Mesendoderm (in vitro differentiated cells): ENCODE measurements around the gene RUNDC3A.

Experiments used
- DNase-seq: peaks from one replicate; pipeline ENCODE4 v3.0.0; 2013
- H2AK5ac ChIP-seq: 2 replicates; pipeline ENCODE4 v1.6.1; 2013; ENCODE audit warnings: low read length, inconsistent platforms
- H2BK120ac ChIP-seq: 2 replicates; pipeline ENCODE4 v1.6.1; 2013; ENCODE audit warnings: low read depth, mild to moderate bottlenecking, low read length, moderate library complexity, mixed read lengths
- H2BK15ac ChIP-seq: replicated peaks from 2 replicates; pipeline ENCODE4 v1.6.1; 2013; ENCODE audit warnings: low read depth, mild to moderate bottlenecking, moderate library complexity
- H2BK5ac ChIP-seq: 2 replicates; pipeline ENCODE4 v1.6.1; 2013; ENCODE audit warnings: low read length, inconsistent platforms
- H3K18ac ChIP-seq: 2 replicates; pipeline ENCODE4 v1.6.1; 2013; ENCODE audit warnings: mild to moderate bottlenecking, low read length, mixed read lengths
- H3K23ac ChIP-seq: one replicate; pipeline ENCODE4 v1.6.1; 2013; ENCODE audit warnings: low read length
- H3K27ac ChIP-seq: 2 replicates; pipeline ENCODE4 v1.5.1; 2013; ENCODE audit warnings: low read depth, mild to moderate bottlenecking, inconsistent platforms, low read length, moderate library complexity
- H3K27me3 ChIP-seq: 2 replicates; pipeline ENCODE4 v1.6.1; 2013; ENCODE audit warnings: low read length, control low read depth, mild to moderate bottlenecking, inconsistent platforms; ENCODE audit not compliant: insufficient read depth, poor library complexity
- H3K36me3 ChIP-seq: 2 replicates; pipeline ENCODE4 v1.6.1; 2013; ENCODE audit warnings: low read length, inconsistent platforms; ENCODE audit not compliant: control insufficient read depth, insufficient read depth
- H3K4ac ChIP-seq: one replicate; pipeline ENCODE4 v1.6.1; 2013; ENCODE audit warnings: low read depth, mild to moderate bottlenecking, low read length, moderate library complexity
- H3K4me1 ChIP-seq: 2 replicates; pipeline ENCODE4 v1.6.1; 2013; ENCODE audit warnings: low read depth, low read length, inconsistent platforms; ENCODE audit not compliant: control insufficient read depth
- H3K4me2 ChIP-seq: 2 replicates; pipeline ENCODE4 v1.6.1; 2013; ENCODE audit warnings: low read length
- H3K4me3 ChIP-seq: 2 replicates; pipeline ENCODE4 v1.5.1; 2013; ENCODE audit warnings: mild to moderate bottlenecking, low read length
- H3K56ac ChIP-seq: one replicate; pipeline ENCODE4 v1.6.1; 2013; ENCODE audit warnings: low read length
- H3K79me1 ChIP-seq: 2 replicates; pipeline ENCODE4 v1.6.1; 2013; ENCODE audit warnings: low read length, inconsistent platforms
- H3K79me2 ChIP-seq: 2 replicates; pipeline ENCODE4 v1.6.1; 2013; ENCODE audit warnings: mild to moderate bottlenecking, low read length; ENCODE audit not compliant: control insufficient read depth, insufficient read depth
- H3K9ac ChIP-seq: 2 replicates; pipeline ENCODE4 v1.6.1; 2013; ENCODE audit warnings: low read length, inconsistent platforms
- H4K5ac ChIP-seq: one replicate; pipeline ENCODE4 v1.6.1; 2013; ENCODE audit warnings: low read length
- H4K8ac ChIP-seq: one replicate; pipeline ENCODE4 v1.6.1; 2013; ENCODE audit warnings: low read depth, mild to moderate bottlenecking, control low read depth, low read length, moderate library complexity
- WGBS: extraction: QIAGEN DNeasy Blood & Tissue Kit; methylation state at CpG from one replicate; pipeline ENCODE4 v1.1.7; 2013; ENCODE audit warnings: low lambda C conversion rate, missing lambda C conversion rate; ENCODE audit not compliant: insufficient coverage; ENCODE audit errors: extremely low coverage; 5-methylcytosine and 5-hydroxymethylcytosine counted together

Gene RUNDC3A

DNA sequence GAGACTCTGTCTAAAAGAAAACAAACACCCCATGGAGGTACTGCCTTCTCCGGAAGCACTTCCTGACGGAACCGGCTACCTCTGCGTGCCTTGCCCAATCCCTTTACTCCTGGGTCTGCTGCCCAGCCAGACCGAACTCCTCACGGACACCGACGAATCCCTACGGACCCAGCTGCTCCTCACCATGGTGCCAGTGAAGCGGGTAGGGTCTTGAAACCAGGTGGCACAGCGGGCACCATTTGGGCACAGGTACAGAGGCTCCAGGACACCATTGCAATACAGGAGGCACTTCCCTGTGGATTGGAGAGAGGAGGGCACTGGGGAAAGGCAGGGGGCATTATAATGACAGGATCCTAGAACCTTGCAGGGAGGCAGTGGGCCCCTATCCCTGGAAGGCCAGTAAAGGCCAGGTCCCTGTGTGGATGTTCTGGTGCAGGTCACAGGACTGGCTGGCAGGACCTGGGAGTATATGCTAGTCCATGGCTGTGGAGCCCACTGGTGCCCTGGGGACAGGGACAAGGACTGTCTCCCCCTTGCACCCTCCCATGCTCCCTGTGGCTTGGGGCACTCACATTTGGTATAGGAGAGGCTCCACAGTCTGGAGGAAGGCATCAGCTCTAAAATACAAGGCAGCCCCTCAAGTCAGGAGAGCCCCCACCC, 14.0 kb downstream of the RUNDC3A start:
- H2AK5ac ChIP-seq = no peak overlapping the region
- peaks cover 7% of the 10 kb centered on the region for H3K79me1 ChIP-seq
- no peak overlapping the region for H4K8ac ChIP-seq
- H3K27me3 ChIP-seq = no peaks in the 10 kb centered on the region
- H2BK5ac ChIP-seq = no peak overlapping the region
- no CpG with 5 or more reads among the region's 11 CpGs for WGBS
- H3K27ac ChIP-seq = no peak overlapping the region
- H4K5ac ChIP-seq = no peak overlapping the region
- no peak overlapping the region for H2BK120ac ChIP-seq
- DNase-seq = no peak
- H2BK15ac ChIP-seq = no peak overlapping the region
- H3K56ac ChIP-seq = no peak overlapping the region
- H3K4ac ChIP-seq = no peak overlapping the region
- H3K4me3 ChIP-seq = no peak overlapping the region
- H3K79me2 ChIP-seq = peaks cover 11% of the 10 kb centered on the region
- H3K36me3 ChIP-seq = peaks cover 6% of the 10 kb centered on the region
- no peak overlapping the region for H3K18ac ChIP-seq
- H3K23ac ChIP-seq = no peak overlapping the region
- H3K4me2 ChIP-seq = no peak overlapping the region
- H3K4me1 ChIP-seq = peaks cover 2% of the 10 kb centered on the region
- no peak overlapping the region for H3K9ac ChIP-seq

GRCh38 chr17:44323359-44324091, 15.1 kb downstream of the RUNDC3A start:
- no peak for DNase-seq
- H2BK5ac ChIP-seq = no peak overlapping the region
- no peaks in the 10 kb centered on the region for H3K27me3 ChIP-seq

GRCh38 chr17:44324092-44324570, 15.7 kb downstream of the RUNDC3A start:
- peaks cover 7% of the 10 kb centered on the region for H3K79me1 ChIP-seq
- H2BK120ac ChIP-seq = no peak overlapping the region
- peaks cover 2% of the 10 kb centered on the region for H3K4me1 ChIP-seq
- peak overlapping the region; percentile 96 for H3K56ac ChIP-seq
- no peak overlapping the region for H3K4ac ChIP-seq
- no peak overlapping the region for H2BK5ac ChIP-seq
- no peak overlapping the region for H4K8ac ChIP-seq
- no peak overlapping the region for H4K5ac ChIP-seq
- no peak overlapping the region for H2BK15ac ChIP-seq
- peak overlapping the region; percentile 75 for H3K4me2 ChIP-seq
- peak overlapping the region; percentile 46 for H3K18ac ChIP-seq
- H3K27me3 ChIP-seq = no peaks in the 10 kb centered on the region
- H3K27ac ChIP-seq = no peak overlapping the region
- H3K79me2 ChIP-seq = peaks cover 11% of the 10 kb centered on the region
- DNase-seq = peak; percentile 27
- WGBS = no CpG with 5 or more reads among the region's 38 CpGs
- peak overlapping the region; percentile 91 for H3K9ac ChIP-seq
- H3K36me3 ChIP-seq = peaks cover 6% of the 10 kb centered on the region
- no peak overlapping the region for H3K23ac ChIP-seq
- peak overlapping the region; percentile 74 for H3K4me3 ChIP-seq
- no peak overlapping the region for H2AK5ac ChIP-seq

More at GRCh38 chr17:44323359-44324091, 15.1 kb downstream of the RUNDC3A start:
- Histone ChIP-seq H2BK15ac (no peak overlapping the region), H3K4me1 (peaks cover 2% of the 10 kb centered on the region), H4K5ac (no peak overlapping the region), H3K27ac (no peak overlapping the region), H3K36me3 (peaks cover 6% of the 10 kb centered on the region), H3K4me3 (peak overlapping the region; percentile 74), H2AK5ac (no peak overlapping the region), H4K8ac (no peak overlapping the region), H3K18ac (no peak overlapping the region), H2BK120ac (no peak overlapping the region), H3K79me1 (peaks cover 7% of the 10 kb centered on the region), H3K9ac (peak overlapping the region; percentile 91), H3K79me2 (peaks cover 11% of the 10 kb centered on the region), H3K23ac (no peak overlapping the region), H3K4me2 (peak overlapping the region; percentile 75), H3K4ac (no peak overlapping the region), H3K56ac (peak overlapping the region; percentile 96)
- WGBS = no CpG with 5 or more reads among the region's 27 CpGs

DNA sequence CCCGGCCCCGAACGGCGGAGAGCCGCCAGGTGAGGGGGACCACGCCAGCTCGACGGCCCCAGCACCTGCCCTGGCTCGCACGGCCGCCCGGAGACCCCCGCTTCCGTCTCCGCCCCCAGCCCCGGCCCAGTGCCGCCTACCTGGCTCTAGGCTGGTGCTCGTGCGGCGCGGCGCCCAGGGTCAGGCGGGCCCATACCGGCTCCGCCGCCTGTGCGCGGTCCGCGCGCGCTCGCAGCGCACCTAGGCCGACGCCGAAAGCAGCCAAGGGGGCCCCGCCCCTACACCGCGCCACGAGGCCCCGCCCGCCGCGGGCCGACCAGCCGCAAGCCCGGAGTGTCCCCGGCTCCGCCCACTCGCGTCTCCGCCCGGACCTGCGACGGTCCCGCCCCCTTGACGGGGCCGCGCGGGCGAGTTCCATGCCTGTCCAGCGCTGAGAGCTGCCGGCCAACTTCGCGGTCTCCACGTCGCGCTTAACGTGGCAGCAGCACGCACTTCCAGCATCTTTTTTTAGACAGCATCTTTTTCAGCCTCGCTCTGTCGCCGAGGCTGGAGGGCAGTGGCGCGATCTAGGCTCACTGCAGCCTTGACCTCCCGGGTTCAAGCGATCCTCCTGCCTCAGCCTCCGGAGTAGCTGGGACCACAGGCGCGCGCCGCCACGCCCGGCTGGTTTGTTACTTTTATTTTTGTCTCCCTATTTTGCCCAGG, 16.3 kb downstream of the RUNDC3A start, which contains the start of gene SLC25A39:
Gene SLC25A39 (minus strand): TSS at position 253 of the 705 bp plus-strand sequence. CDS start 1,261 bp downstream, outside the sequence.
- H3K4me3 ChIP-seq = peak within 1 kb of the TSS; percentile 74
- no CpG with 5 or more reads among the region's 85 CpGs for WGBS
- no peak within 1 kb of the TSS for H2BK120ac ChIP-seq
- H3K36me3 ChIP-seq = peaks cover 4% of the 10 kb centered on the region
- no peak within 1 kb of the TSS for H2BK5ac ChIP-seq
- H3K9ac ChIP-seq = peak within 1 kb of the TSS; percentile 91
- H4K8ac ChIP-seq = no peak within 1 kb of the TSS
- no peak within 1 kb of the TSS for H3K4ac ChIP-seq
- H4K5ac ChIP-seq = no peak within 1 kb of the TSS
- peak within 1 kb of the TSS; percentile 81 for H3K4me2 ChIP-seq
- no peak within 1 kb of the TSS for H2AK5ac ChIP-seq
- H3K18ac ChIP-seq = peak within 1 kb of the TSS; percentile 72
- H3K79me1 ChIP-seq = peaks cover 7% of the 10 kb centered on the region
- DNase-seq = peak; percentile 94
- peak within 1 kb of the TSS; percentile 96 for H3K56ac ChIP-seq
- no peak within 1 kb of the TSS for H2BK15ac ChIP-seq
- no peak within 1 kb of the TSS for H3K23ac ChIP-seq
- H3K4me1 ChIP-seq = peaks cover 2% of the 10 kb centered on the region
- no peaks in the 10 kb centered on the region for H3K27me3 ChIP-seq
- H3K27ac ChIP-seq = peak within 1 kb of the TSS; percentile 43
- peaks cover 11% of the 10 kb centered on the region for H3K79me2 ChIP-seq

DNA sequence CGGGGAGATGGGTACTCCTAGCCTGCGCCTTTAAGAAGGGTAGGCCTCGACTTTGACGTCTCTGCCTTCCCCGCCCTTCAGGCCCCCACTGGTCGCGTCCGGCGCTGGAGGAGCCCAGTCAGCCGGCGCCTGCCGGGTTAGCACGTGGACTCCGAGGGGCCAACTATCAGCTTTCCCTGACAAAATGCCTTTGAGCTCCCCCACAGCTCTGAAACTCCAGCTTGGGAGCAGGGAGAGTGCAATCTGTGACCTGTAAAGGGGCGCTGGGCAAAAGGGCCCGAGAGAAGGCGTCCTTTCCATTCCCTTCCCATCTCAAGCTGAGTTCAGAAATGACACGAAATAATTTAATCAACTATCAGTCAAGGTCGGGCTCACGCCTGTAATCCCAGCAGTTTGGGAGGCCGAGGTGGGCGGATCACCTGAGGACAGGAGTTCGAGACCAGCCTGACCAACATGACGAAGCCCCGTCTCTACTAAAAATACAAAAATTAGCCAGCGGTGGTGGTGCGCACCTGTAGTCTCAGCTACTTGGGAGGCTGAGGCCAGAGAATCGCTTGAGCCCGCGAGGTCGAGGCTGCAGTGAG, 18.6 kb downstream of the RUNDC3A start:
- Histone ChIP-seq H3K27me3 (no peaks in the 10 kb centered on the region), H3K36me3 (no peaks in the 10 kb centered on the region), H2BK120ac (no peak overlapping the region), H3K4me1 (peaks cover 2% of the 10 kb centered on the region), H4K8ac (no peak overlapping the region), H3K18ac (no peak overlapping the region), H3K9ac (no peak overlapping the region), H2AK5ac (no peak overlapping the region), H3K79me2 (peaks cover 11% of the 10 kb centered on the region), H3K56ac (peak overlapping the region; percentile 56), H2BK5ac (no peak overlapping the region), H4K5ac (no peak overlapping the region), H3K4ac (no peak overlapping the region), H3K23ac (no peak overlapping the region), H3K4me3 (no peak overlapping the region), H2BK15ac (no peak overlapping the region), H3K27ac (no peak overlapping the region), H3K4me2 (no peak overlapping the region), H3K79me1 (peaks cover 7% of the 10 kb centered on the region)
- DNase-seq = peak; percentile 99
- WGBS = no CpG with 5 or more reads among the region's 31 CpGs
